ENCODE results near the gene TMEM108. TPM values are rescaled to one million over a fixed set of nuclear protein-coding genes. Genes with fewer than 3 reads are reported as not detected.

The TMEM108 gene
- polyA plus RNA-seq, 3 donors = not detected

DNA sequence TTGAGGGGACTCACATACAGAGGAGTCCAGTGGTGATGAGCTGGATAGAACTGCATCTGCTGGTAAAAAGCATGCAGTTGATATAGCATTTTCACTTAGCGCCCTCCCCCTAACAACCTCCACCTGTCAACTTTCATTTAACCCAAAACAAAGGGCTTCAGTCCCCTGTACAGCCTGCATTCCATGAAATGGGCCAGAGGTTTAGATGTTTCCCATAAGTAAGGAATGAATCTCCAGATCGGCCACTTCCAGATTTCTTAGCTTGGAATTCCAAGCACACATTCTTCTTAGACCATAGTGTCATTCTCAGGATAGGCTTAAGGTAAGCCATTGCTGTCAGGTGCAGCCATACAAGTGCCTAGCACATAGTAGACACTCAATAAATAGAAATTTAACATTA lies 328.7 kb downstream of the TMEM108 start:
- H3K27ac ChIP-seq (ENCODE audit: low read depth in 1 of 2, low read length in 2 of 2) = no peak overlapping the region
- H3K4me1 ChIP-seq (ENCODE audit: control insufficient read depth in 1 of 2, insufficient read depth in 2 of 2, low read length in 2 of 2) = no peaks in the 10 kb centered on the region
- no peak overlapping the region for H2AFZ ChIP-seq (ENCODE audit: insufficient read depth, low read depth, low read length, poor library complexity, severe bottlenecking)
- no peaks in the 10 kb centered on the region for H3K79me2 ChIP-seq (ENCODE audit: insufficient read depth, low read length)
- no peaks in the 10 kb centered on the region for H3K36me3 Mint-ChIP-seq
- H3K4me3 Mint-ChIP-seq = no peak overlapping the region
- H3K27ac Mint-ChIP-seq = no peak overlapping the region
- intact Hi-C loops (cut with micrococcal nuclease) = no loop called here
- no peak overlapping the region for H3K4me3 ChIP-seq (replicated peaks in 1 of 3; ENCODE audit: low read depth in 2 of 3, low read length in 3 of 3)
- peaks cover 2 to 4% (median 2%) of the 10 kb centered on the region in 3 donors for H3K27me3 Mint-ChIP-seq (ENCODE audit: low read depth in 3 of 3)
- no peaks in the 10 kb centered on the region for H3K9me3 Mint-ChIP-seq
- H3K9ac ChIP-seq (ENCODE audit: insufficient read depth, low read length, poor library complexity, severe bottlenecking) = no peak overlapping the region
- H4K20me1 ChIP-seq (ENCODE audit: insufficient read depth, low read length) = no peaks in the 10 kb centered on the region
- no peaks in the 10 kb centered on the region for H3K27me3 ChIP-seq (ENCODE audit: control insufficient read depth in 2 of 2, insufficient read depth in 2 of 2, low read length in 2 of 2)
- H3K36me3 ChIP-seq (replicated peaks in 1 of 2; ENCODE audit: control insufficient read depth in 1 of 2, insufficient read depth in 2 of 2, low read length in 2 of 2) = no peaks in the 10 kb centered on the region
- TF ChIP-seq CTCF (IDR thresholded peaks at IDR 0.05) = no peak
- no peaks in the 10 kb centered on the region for H3K9me3 ChIP-seq (replicated peaks in 1 of 2; ENCODE audit: control insufficient read depth in 1 of 2, insufficient read depth in 1 of 2, low read length in 2 of 2)
- WGBS (ENCODE audit: insufficient coverage) = no CpG with 5 or more reads among the region's 2 CpGs
- H3K4me2 ChIP-seq (replicated peaks; ENCODE audit: extremely low read depth, low read length, poor library complexity, severe bottlenecking) = no peak overlapping the region
- H3K4me1 Mint-ChIP-seq = no peaks in the 10 kb centered on the region
- DNase-seq = no peak

DNA sequence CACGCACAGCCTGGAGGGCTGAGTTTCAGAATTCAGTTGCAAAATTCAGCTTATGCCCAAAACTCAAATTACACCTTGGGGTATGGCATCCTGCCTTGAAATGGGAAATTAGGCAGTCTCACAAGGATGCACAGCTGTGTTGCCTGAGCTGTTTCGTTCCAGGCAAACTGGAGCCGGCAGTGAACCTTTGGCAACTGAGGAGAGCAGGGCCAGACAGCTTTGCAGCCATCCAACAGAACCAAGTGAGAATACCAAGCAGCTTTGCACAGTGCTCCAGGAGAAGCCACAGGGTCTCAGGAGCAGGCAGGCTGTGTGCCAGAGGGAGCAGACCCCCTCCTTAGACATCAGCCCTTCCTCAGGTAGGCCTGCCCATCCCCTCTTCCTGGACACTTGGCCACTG lies 329.2 kb downstream of the TMEM108 start:
- Histone ChIP-seq H3K36me3 (replicated peaks in 1 of 2; ENCODE audit: control insufficient read depth in 1 of 2, insufficient read depth in 2 of 2, low read length in 2 of 2) (no peaks in the 10 kb centered on the region), H3K4me2 (replicated peaks; ENCODE audit: extremely low read depth, low read length, poor library complexity, severe bottlenecking) (no peak overlapping the region), H2AFZ (ENCODE audit: insufficient read depth, low read depth, low read length, poor library complexity, severe bottlenecking) (no peak overlapping the region), H3K9ac (ENCODE audit: insufficient read depth, low read length, poor library complexity, severe bottlenecking) (no peak overlapping the region), H3K4me3 (replicated peaks in 1 of 3; ENCODE audit: low read depth in 2 of 3, low read length in 3 of 3) (no peak overlapping the region), H3K9me3 (replicated peaks in 1 of 2; ENCODE audit: control insufficient read depth in 1 of 2, insufficient read depth in 1 of 2, low read length in 2 of 2) (no peaks in the 10 kb centered on the region), H3K27ac (ENCODE audit: low read depth in 1 of 2, low read length in 2 of 2) (no peak overlapping the region), H3K4me1 (ENCODE audit: control insufficient read depth in 1 of 2, insufficient read depth in 2 of 2, low read length in 2 of 2) (no peaks in the 10 kb centered on the region), H3K79me2 (ENCODE audit: insufficient read depth, low read length) (no peaks in the 10 kb centered on the region), H3K27me3 (ENCODE audit: control insufficient read depth in 2 of 2, insufficient read depth in 2 of 2, low read length in 2 of 2) (no peaks in the 10 kb centered on the region), H4K20me1 (ENCODE audit: insufficient read depth, low read length) (no peaks in the 10 kb centered on the region)
- H3K4me1 Mint-ChIP-seq = no peaks in the 10 kb centered on the region
- intact Hi-C loops (cut with micrococcal nuclease) = no loop called here
- H3K27me3 Mint-ChIP-seq (ENCODE audit: low read depth in 3 of 3) = peaks cover 2 to 4% (median 2%) of the 10 kb centered on the region in 3 donors
- H3K9me3 Mint-ChIP-seq = no peaks in the 10 kb centered on the region
- no peak for TF ChIP-seq CTCF (IDR thresholded peaks at IDR 0.05)
- H3K27ac Mint-ChIP-seq = no peak overlapping the region
- H3K4me3 Mint-ChIP-seq = no peak overlapping the region
- DNase-seq = no peak
- WGBS (ENCODE audit: insufficient coverage) = 91% methylated on average over 2 of the region's 3 CpGs
- no peaks in the 10 kb centered on the region for H3K36me3 Mint-ChIP-seq

Data from CD14-positive monocyte (primary cell).